Kidney (tissue), 14 donors: ENCODE results near the gene FMN2. TPM values are rescaled to one million over a fixed set of nuclear protein-coding genes. Genes with fewer than 3 reads are reported as not detected.

ENCODE experiments used
- DNase-seq, 5 donors: peaks; one replicate each; pipeline ENCODE4 v3.0.0-alpha.2; 2013 to 2020
- FAIRE-seq: peaks from 2 replicates; lab custom pipeline; 2012; peaks lifted over from hg19 to GRCh38; lab: Jason Lieb, UNC
- H3K27ac ChIP-seq, 2 donors: one replicate each; pipeline ENCODE4 v1.7.0; 2013; ENCODE audit warnings: low read depth in 2 of 2, low read length in 2 of 2, inconsistent platforms in 1 of 2
- H3K27me3 ChIP-seq: one replicate; pipeline ENCODE4 v1.7.1; 2013; ENCODE audit warnings: low read length, inconsistent platforms; ENCODE audit not compliant: control insufficient read depth, insufficient read depth
- H3K36me3 ChIP-seq, 3 donors: one replicate each; pipeline versions ENCODE4 v1.7.0 to v1.7.1; 2013; ENCODE audit warnings: low read length in 3 of 3, control low read depth in 1 of 3, inconsistent platforms in 1 of 3; ENCODE audit not compliant: insufficient read depth in 3 of 3, control insufficient read depth in 2 of 3
- H3K4me1 ChIP-seq, 3 donors: one replicate each; pipeline versions ENCODE4 v1.7.0 to v1.7.1; 2013; ENCODE audit warnings: low read length in 3 of 3, inconsistent platforms in 1 of 3, low read depth in 1 of 3; ENCODE audit not compliant: control insufficient read depth in 2 of 3, insufficient read depth in 2 of 3
- H3K4me3 ChIP-seq, 3 donors: one replicate each; pipeline versions ENCODE4 v1.7.0 to v1.8.1; 2013; ENCODE audit warnings: low read length in 3 of 3, control low read depth in 1 of 3, inconsistent platforms in 1 of 3
- H3K9ac ChIP-seq, 3 donors: one replicate each; pipeline versions ENCODE4 v1.7.0 to v1.7.1; 2013; ENCODE audit warnings: low read length in 3 of 3, control low read depth in 1 of 3, inconsistent platforms in 1 of 3
- H3K9me3 ChIP-seq, 3 donors: one replicate each; pipeline versions ENCODE4 v1.7.0 to v1.7.1; 2013; ENCODE audit warnings: low read length in 3 of 3, control low read depth in 1 of 3, inconsistent platforms in 1 of 3; ENCODE audit not compliant: control insufficient read depth in 2 of 3, insufficient read depth in 1 of 3
- intact Hi-C: fragments of 100-400 bp; cut with DNase I; formaldehyde crosslinking; loops from one replicate; pipeline ENCODE4 v1.11.1; 2022
- polyA plus RNA-seq: library from polyadenylated mRNA; stranded (reverse); fragments of 350-450 nt; fragmentation: Illumina TruSeq; extraction: RNeasy Lipid Tissue Mini Kit (QIAGEN cat#74804); gene quantifications from one replicate; pipeline ENCODE4 v1.2.3, GENCODE V29; 2014; ENCODE audit warnings: low read depth, low replicate concordance; ENCODE audit not compliant: insufficient read depth
- total RNA-seq: library from RNA; stranded (reverse); fragmentation: NEBNext Ultra II Directional; extraction: Animal tissue kit (Norgen Biotek cat#: 25700); gene quantifications from one replicate; pipeline ENCODE4 v1.2.1, GENCODE V29; 2021
- TF ChIP-seq, protein P1 (sequence below): IDR thresholded peaks from 3 replicates; pipeline ENCODE4 v1.5.1; 2012; ENCODE audit warnings: mild to moderate bottlenecking, moderate library complexity, borderline replicate concordance; ENCODE audit not compliant: insufficient read depth; ENCODE audit errors: extremely low read depth
- donor health status: control.
- donor health status: control.
- donor health status: control.
- donor health status: control.
- donor health status: control.
- donor health status: DM: yes; HTN: yes; CAD: no.
- donor health status: Normal renal cell carcinoma (clear cell type).

FMN2 gene
- total and polyA plus RNA-seq, 2 donors from 2014 or later = 0.06 to 3.4 TPM

DNA sequence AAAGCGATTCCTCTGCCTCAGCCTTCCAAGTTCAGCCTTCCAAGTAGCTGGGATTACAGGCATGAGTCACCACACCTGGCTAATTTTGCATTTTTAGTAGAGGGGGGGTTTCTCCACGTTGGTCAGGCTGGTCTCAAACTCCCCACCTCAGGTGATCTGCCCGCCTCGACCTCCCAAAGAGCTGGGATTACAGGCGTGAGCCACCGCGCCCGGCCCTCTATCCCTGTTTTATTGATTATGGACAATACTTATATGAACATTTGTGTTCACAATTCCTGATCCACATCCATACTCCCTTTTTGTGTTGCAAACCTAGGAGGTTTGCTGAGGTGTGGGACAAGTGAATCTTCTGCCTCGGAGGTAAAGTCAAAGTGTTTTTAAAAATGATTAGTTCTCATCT lies 275.0 kb downstream of the FMN2 start:
- DNase-seq (no peak), FAIRE-seq (no peak)
- Histone ChIP-seq H3K36me3 (no peaks in the 10 kb centered on the region), H3K4me3 (no peak overlapping the region), H3K9ac (no peak overlapping the region), H3K4me1 (no peaks in the 10 kb centered on the region), H3K27me3 (no peaks in the 10 kb centered on the region), H3K27ac (no peak overlapping the region), H3K9me3 (no peaks in the 10 kb centered on the region)
- intact Hi-C loops = no loop called here
- TF ChIP-seq, protein P1, sequence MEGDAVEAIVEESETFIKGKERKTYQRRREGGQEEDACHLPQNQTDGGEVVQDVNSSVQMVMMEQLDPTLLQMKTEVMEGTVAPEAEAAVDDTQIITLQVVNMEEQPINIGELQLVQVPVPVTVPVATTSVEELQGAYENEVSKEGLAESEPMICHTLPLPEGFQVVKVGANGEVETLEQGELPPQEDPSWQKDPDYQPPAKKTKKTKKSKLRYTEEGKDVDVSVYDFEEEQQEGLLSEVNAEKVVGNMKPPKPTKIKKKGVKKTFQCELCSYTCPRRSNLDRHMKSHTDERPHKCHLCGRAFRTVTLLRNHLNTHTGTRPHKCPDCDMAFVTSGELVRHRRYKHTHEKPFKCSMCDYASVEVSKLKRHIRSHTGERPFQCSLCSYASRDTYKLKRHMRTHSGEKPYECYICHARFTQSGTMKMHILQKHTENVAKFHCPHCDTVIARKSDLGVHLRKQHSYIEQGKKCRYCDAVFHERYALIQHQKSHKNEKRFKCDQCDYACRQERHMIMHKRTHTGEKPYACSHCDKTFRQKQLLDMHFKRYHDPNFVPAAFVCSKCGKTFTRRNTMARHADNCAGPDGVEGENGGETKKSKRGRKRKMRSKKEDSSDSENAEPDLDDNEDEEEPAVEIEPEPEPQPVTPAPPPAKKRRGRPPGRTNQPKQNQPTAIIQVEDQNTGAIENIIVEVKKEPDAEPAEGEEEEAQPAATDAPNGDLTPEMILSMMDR = no peak

DNA sequence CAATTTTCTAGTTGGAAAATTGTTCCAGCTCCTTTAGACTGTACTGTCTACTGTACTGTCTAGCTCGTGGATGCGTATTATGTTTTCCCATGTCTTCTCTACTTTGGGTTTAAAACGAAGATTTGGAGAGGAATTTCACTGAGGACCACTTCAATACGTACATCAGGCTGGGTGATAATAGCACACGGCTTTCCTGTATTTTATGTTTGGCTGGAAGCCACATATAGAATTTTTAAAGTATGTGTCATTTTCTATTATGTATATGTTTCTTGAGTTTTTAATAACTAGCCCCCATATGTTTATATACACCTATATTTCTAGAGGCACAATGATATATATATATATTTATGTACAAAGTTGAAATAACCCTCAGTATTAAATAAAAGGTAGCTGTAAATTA lies 293.9 kb downstream of the FMN2 start:
- intact Hi-C loops = no loop called here
- H3K4me1 ChIP-seq = no peaks in the 10 kb centered on the region
- H3K36me3 ChIP-seq = no peaks in the 10 kb centered on the region
- DNase-seq (no peak), FAIRE-seq (no peak)
- H3K27ac ChIP-seq = no peak overlapping the region
- no peak overlapping the region for H3K4me3 ChIP-seq
- no peak overlapping the region for H3K9ac ChIP-seq
- no peaks in the 10 kb centered on the region for H3K27me3 ChIP-seq
- TF ChIP-seq, protein P1 = no peak
- peaks cover 0 to 8% (median 4%) of the 10 kb centered on the region in 3 donors for H3K9me3 ChIP-seq

DNA sequence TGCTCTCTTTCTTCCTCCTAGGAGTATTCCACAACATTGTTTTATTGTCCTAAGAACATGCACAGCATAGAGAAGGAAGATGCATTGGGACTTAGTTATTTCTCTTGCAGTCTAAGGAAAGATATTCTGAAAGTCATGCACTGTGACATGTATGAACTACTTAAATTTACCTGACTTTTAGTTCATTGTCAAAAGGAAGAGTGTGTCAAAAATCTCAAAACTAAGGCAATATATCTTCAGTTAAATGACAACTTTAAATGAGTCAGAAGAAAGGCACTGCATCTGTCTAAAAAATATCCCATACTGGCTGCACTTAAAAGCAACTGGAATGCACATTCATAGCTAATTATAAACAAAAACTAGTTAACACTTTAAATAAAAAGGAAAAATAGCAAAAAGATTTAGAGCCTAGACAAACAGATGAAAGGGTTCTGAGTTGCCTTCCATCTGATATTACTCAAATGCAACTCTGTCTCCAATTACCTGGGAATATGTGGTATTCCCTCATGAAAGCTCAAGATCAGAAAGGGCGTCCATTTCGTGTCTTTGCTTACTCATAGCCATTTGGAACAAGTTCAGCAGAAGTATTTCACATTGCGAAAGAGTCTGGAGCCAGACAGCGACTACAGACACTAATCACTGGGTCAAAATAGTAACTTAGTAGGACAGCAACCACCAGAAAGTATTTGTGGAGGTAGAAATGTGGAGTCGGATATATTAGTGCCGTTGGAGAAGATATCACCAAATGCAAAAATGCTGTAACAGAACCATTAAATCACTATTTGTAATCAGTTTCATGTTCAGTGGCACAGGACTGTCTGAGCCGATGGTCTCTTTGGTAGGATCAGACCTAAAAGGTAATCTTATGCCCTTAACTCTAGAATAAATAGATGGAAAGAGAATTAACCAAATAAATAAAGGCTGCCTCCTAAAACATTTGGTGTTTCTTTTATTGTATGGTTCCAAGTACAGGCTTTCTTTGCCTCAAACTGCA lies 294.6 kb downstream of the FMN2 start:
- intact Hi-C loops = no loop called here
- Histone ChIP-seq H3K9me3 (peaks cover 0 to 6% (median 4%) of the 10 kb centered on the region in 3 donors), H3K9ac (no peak overlapping the region), H3K27ac (no peak overlapping the region), H3K4me3 (no peak overlapping the region), H3K36me3 (no peaks in the 10 kb centered on the region), H3K4me1 (no peaks in the 10 kb centered on the region), H3K27me3 (no peaks in the 10 kb centered on the region)
- TF ChIP-seq, protein P1 = no peak
- no peak for FAIRE-seq
- no peak for DNase-seq
